Ascending aorta (tissue), 2 donors: Measurements from ENCODE around the gene VASN. TPM values are rescaled to one million over a fixed set of nuclear protein-coding genes. Genes with fewer than 3 reads are reported as not detected.
A peak's percentile ranks its signal among the peaks of the same experiment; 100 is the strongest.

Experiments
- DNase-seq, 2 donors: peaks; one replicate each; pipeline ENCODE4 v3.0.0-alpha.2; 2019; ENCODE audit warnings: low spot score in 2 of 2
- H3K27ac ChIP-seq, 2 donors: fragments of 200-600 bp; sonication (generic); one replicate each; pipeline ENCODE4 v1.5.1; 2016 to 2017; ENCODE audit warnings: mild to moderate bottlenecking in 1 of 2
- H3K27me3 ChIP-seq: fragments of 200-600 bp; sonication (generic); one replicate; pipeline ENCODE4 v1.5.1; 2017
- H3K36me3 ChIP-seq, 2 donors: fragments of 200-600 bp; sonication (generic); one replicate each; pipeline ENCODE4 v1.5.1; 2016
- H3K4me1 ChIP-seq, 2 donors: fragments of 200-600 bp; sonication (generic); one replicate each; pipeline ENCODE4 v1.5.1; 2016 to 2017; ENCODE audit warnings: mild to moderate bottlenecking in 1 of 2
- H3K4me3 ChIP-seq, 2 donors: fragments of 200-600 bp; sonication (generic); one replicate each; pipeline ENCODE4 v1.5.1; 2016 to 2017; ENCODE audit warnings: mild to moderate bottlenecking in 1 of 2
- H3K9me3 ChIP-seq, 2 donors: fragments of 200-600 bp; sonication (generic); one replicate each; pipeline ENCODE4 v1.5.1; 2016
- CTCF ChIP-seq, 3 experiments: fragments of 200-600 bp in 2 of 3; fragments of 450-650 bp in 1 of 3; sonication (generic) in 2 of 3; IDR thresholded peaks; one replicate each; pipeline ENCODE4 v1.5.1; 2016 to 2019; ENCODE audit warnings: antibody characterized with exemption in 3 of 3, mild to moderate bottlenecking in 1 of 3, moderate library complexity in 1 of 3
- intact Hi-C: fragments of 100-400 bp; cut with DNase I; formaldehyde crosslinking; loops from one replicate; pipeline ENCODE4 v1.15.1; 2023
- total RNA-seq: library from RNA; depleted of rRNA; stranded (reverse); fragments of >200 nt; gene quantifications from one replicate; pipeline ENCODE4 v1.1.0, GENCODE V29; 2016

The VASN gene
- total RNA-seq, 1 donor from 2014 or later: 218 TPM

DNA sequence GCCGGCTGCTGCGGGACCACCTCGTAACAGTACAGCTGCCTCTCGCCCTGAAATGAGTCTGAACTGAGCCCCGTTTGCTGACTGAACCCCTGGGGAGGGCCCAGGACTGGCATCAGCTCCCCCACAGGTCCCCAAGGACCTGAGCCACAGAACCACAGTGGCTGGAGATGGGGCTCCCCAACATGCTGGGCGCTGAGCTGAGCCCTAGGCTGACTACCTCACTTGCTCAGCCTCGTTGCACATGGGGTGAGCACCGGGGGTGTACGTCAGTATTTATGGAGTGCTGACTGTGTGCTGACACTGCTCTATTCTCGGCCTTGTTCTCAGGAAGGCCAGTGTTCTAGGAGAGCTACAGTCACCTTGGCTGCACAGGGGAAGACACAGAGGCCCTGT lies 6.6 kb upstream of the VASN start:
- Histone ChIP-seq H3K27me3 (no peaks in the 10 kb centered on the region), H3K4me1 (peaks cover 4 to 26% of the 10 kb centered on the region in 2 donors), H3K4me3 (no peak overlapping the region), H3K36me3 (peaks cover 21 to 29% of the 10 kb centered on the region in 2 donors), H3K9me3 (no peaks in the 10 kb centered on the region), H3K27ac (no peak overlapping the region)
- intact Hi-C loops: no loop called here
- DNase-seq: no peak
- no peak for TF ChIP-seq CTCF (IDR thresholded peaks at IDR 0.05)

GRCh38 chr16:4365615-4366014 lies 6.0 kb upstream of the VASN start:
- intact Hi-C loops: no loop called here
- no peak for TF ChIP-seq CTCF (IDR thresholded peaks at IDR 0.05)
- no peak overlapping the region for H3K4me3 ChIP-seq
- H3K27ac ChIP-seq: no peak overlapping the region
- peaks cover 21 to 29% of the 10 kb centered on the region in 2 donors for H3K36me3 ChIP-seq
- H3K4me1 ChIP-seq: peaks cover 10 to 33% of the 10 kb centered on the region in 2 donors
- no peaks in the 10 kb centered on the region for H3K9me3 ChIP-seq
- H3K27me3 ChIP-seq: no peaks in the 10 kb centered on the region
- no peak for DNase-seq

GRCh38 chr16:4366016-4366415 lies 5.6 kb upstream of the VASN start:
- H3K27ac ChIP-seq: no peak overlapping the region
- TF ChIP-seq CTCF (IDR thresholded peaks at IDR 0.05): no peak
- H3K4me3 ChIP-seq: no peak overlapping the region
- H3K36me3 ChIP-seq: peaks cover 21 to 29% of the 10 kb centered on the region in 2 donors
- intact Hi-C loops: no loop called here
- no peak for DNase-seq
- no peaks in the 10 kb centered on the region for H3K9me3 ChIP-seq
- H3K4me1 ChIP-seq: peaks cover 11 to 37% of the 10 kb centered on the region in 2 donors
- H3K27me3 ChIP-seq: no peaks in the 10 kb centered on the region

DNA sequence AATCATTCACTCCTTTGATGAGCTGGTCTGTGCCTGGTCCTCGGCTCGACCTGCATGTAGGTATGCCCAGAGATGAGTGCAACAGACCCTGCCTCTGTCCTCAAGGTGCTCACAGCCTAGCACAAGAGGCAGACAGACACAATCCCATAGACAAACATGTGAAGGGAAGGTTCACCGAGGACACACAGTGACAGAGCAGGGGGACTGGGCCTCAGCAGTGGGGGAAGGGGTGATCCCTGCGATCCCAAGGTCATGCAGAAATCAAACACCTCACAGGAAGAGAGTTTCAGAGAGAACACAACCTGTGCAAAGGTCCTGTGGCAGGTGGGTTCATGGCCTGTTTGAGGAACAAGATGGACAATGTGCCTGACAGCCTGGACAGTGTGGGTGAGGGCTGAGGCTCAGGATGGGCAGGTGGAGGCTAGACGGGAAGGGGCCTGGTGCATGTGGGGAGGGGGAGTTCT lies 4.2 kb upstream of the VASN start:
- Histone ChIP-seq H3K36me3 (peaks cover 16% of the 10 kb centered on the region in 2 donors), H3K27ac (peak overlapping the region; percentile 94 to 99), H3K4me1 (peaks cover 15 to 41% of the 10 kb centered on the region in 2 donors), H3K9me3 (no peaks in the 10 kb centered on the region), H3K4me3 (no peak overlapping the region), H3K27me3 (no peaks in the 10 kb centered on the region)
- DNase-seq: no peak
- TF ChIP-seq CTCF (IDR thresholded peaks at IDR 0.05): no peak
- intact Hi-C loops: no loop called here

DNA sequence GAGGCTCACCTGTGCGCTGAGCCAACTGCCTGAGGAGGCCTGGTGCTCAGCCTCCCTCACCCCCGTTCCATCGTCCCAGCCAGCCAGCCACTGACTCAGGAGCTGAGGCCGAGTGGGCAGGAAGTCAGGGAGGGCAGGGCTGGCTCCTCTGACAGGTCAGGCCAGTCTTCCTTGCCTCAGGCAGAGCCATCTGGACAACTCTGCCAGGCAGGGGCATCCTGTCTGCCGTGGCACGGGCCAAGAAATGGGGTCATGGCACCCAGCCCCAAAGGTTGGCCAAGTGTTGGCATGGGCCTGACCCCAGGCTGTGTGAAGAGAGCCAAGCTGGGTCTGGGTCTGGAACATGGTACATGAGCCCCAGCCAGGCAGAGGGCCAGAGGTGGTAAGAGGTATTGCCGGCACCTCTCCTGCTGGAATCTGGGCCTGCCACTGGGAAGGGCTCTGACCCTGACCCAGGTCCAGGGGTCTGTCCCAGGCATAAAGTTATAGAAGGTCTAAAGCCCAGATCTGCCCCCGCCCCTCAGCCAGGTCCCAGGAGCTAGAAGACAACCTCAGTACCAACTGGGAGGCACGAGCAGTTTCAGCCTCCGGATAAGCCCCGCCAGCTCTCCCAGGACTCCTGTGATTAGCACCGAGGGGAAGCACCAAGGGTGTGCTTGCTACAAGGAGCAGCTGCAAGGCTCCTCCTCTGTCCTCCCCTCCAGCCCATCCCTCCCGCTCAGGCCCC lies 2.5 kb upstream of the VASN start:
- peaks cover 15 to 41% of the 10 kb centered on the region in 2 donors for H3K4me1 ChIP-seq
- no peaks in the 10 kb centered on the region for H3K9me3 ChIP-seq
- DNase-seq: peak in 1 of 2 donors; percentile 90
- H3K36me3 ChIP-seq: peaks cover 8 to 9% of the 10 kb centered on the region in 2 donors
- H3K27me3 ChIP-seq: no peaks in the 10 kb centered on the region
- no peak for TF ChIP-seq CTCF (IDR thresholded peaks at IDR 0.05)
- H3K27ac ChIP-seq: peak overlapping the region; percentile 94 to 99
- no peak overlapping the region for H3K4me3 ChIP-seq
- intact Hi-C loops: no loop called here
